A549 (cell line): ENCODE measurements around the gene FADS1. TPM values are rescaled to one million over a fixed set of nuclear protein-coding genes. Genes with fewer than 3 reads are reported as not detected.

Source experiments
- ATAC-seq, 2 experiments: fragments of 200-7000 bp in 1 of 2; fragments of >200 bp in 1 of 2; cut with Nextera tagmentation in 1 of 2; cut with Tn5 transposase in 1 of 2; 3 replicates each; pipeline versions ENCODE4 v1.8.0 to v1.9.1; 2018 to 2020; ENCODE audit warnings: mild to moderate bottlenecking in 1 of 2, moderate library complexity in 1 of 2
- CTCF ChIA-PET: fragments of 300-600 bp; sonication (Branson Sonifier 250); formaldehyde crosslinking; extraction: SDS; loops from one replicate; lab custom pipeline; 2021; ENCODE audit warnings: antibody characterized with exemption, inconsistent platforms; lab: Yijun Ruan, JAX
- POLR2A ChIA-PET: fragments of 350-600 bp; formaldehyde crosslinking; extraction: SDS; loops from one replicate; lab custom pipeline; 2021; ENCODE audit warnings: antibody characterized with exemption, inconsistent platforms; lab: Yijun Ruan, JAX
- DNase-seq, 2 experiments: peaks; one replicate each; pipeline versions ENCODE4 v3.0.0 to v3.0.0-alpha.2; 2011 to 2016; ENCODE audit warnings: low read depth in 1 of 2, low spot score in 1 of 2
- FAIRE-seq: peaks from 2 replicates; lab custom pipeline; 2011; peaks lifted over from hg19 to GRCh38; lab: Jason Lieb, UNC
- H3K27ac ChIP-seq, 2 experiments: fragments of >200 bp; sonication (Bioruptor Twin); formaldehyde crosslinking; 3 replicates each; pipeline ENCODE4 v1.5.1; 2016 to 2017
- H3K4me1 ChIP-seq: fragments of >200 bp; sonication (Bioruptor Twin); formaldehyde crosslinking; 3 replicates; pipeline ENCODE4 v1.6.1; 2016
- H3K4me2 ChIP-seq: fragments of >200 bp; sonication (Bioruptor Twin); formaldehyde crosslinking; 3 replicates; pipeline ENCODE4 v1.6.1; 2016
- H3K4me3 ChIP-seq: fragments of >200 bp; sonication (Bioruptor Twin); formaldehyde crosslinking; 3 replicates; pipeline ENCODE4 v1.5.1; 2016
- H3K9me3 ChIP-seq: fragments of >200 bp; sonication (Bioruptor Twin); formaldehyde crosslinking; 3 replicates; pipeline ENCODE4 v1.6.1; 2016
- ATOH8 ChIP-seq: fragments of 250-450 bp; sonication (Bioruptor Pico); IDR thresholded peaks from 2 replicates; pipeline ENCODE4 v1.5.0; 2020; ENCODE audit warnings: low read depth, mild to moderate bottlenecking, moderate library complexity
- BHLHE40 ChIP-seq: IDR thresholded peaks from 2 replicates; pipeline ENCODE4 v1.6.1; 2012; ENCODE audit warnings: low read depth, low read length, inconsistent platforms
- CTCF ChIP-seq: fragments of >200 bp; sonication (Bioruptor Twin); formaldehyde crosslinking; IDR thresholded peaks from 3 replicates; pipeline ENCODE4 v1.5.1; 2016
- E2F6 ChIP-seq: IDR thresholded peaks from 2 replicates; pipeline ENCODE4 v1.6.1; 2012; ENCODE audit warnings: low read depth, borderline replicate concordance
- ELK1 ChIP-seq: fragments of 150-350 bp; IDR thresholded peaks from 2 replicates; pipeline ENCODE4 v1.6.1; 2014; ENCODE audit warnings: low read depth, mild to moderate bottlenecking, low read length
- EP300 ChIP-seq, 2 experiments: fragments of >200 bp; sonication (Bioruptor Twin); formaldehyde crosslinking; IDR thresholded peaks; 2 replicates in 1 of 2; 3 replicates in 1 of 2; pipeline ENCODE4 v1.6.1; 2016 to 2017
- FOXS1 ChIP-seq: fragments of 250-450 bp; sonication (Bioruptor Pico); IDR thresholded peaks from 2 replicates; pipeline ENCODE4 v1.5.0; 2020; ENCODE audit warnings: mild to moderate bottlenecking, moderate library complexity
- JUN ChIP-seq, 2 experiments: fragments of >200 bp; sonication (Bioruptor Twin); formaldehyde crosslinking; IDR thresholded peaks; 2 replicates in 1 of 2; 3 replicates in 1 of 2; pipeline ENCODE4 v1.6.1; 2016 to 2017
- KDM1A ChIP-seq: fragments of 200-600 bp; sonication (generic); IDR thresholded peaks from 2 replicates; pipeline ENCODE4 v1.6.1; 2016; ENCODE audit warnings: low read depth, mild to moderate bottlenecking
- KDM5A ChIP-seq: fragments of 200-600 bp; sonication (generic); IDR thresholded peaks from 2 replicates; pipeline ENCODE4 v1.6.1; 2016; ENCODE audit warnings: antibody characterized with exemption, mild to moderate bottlenecking
- NPAS2 ChIP-seq: fragments of 250-450 bp; sonication (Bioruptor Pico); IDR thresholded peaks from 2 replicates; pipeline ENCODE4 v1.8.0; 2022; ENCODE audit warnings: mild to moderate bottlenecking, moderate library complexity, borderline replicate concordance
- PBX3 ChIP-seq: IDR thresholded peaks from 2 replicates; pipeline ENCODE4 v1.6.1; 2012
- PHF8 ChIP-seq: fragments of 200-600 bp; sonication (generic); IDR thresholded peaks from 2 replicates; pipeline ENCODE4 v1.6.1; 2016; ENCODE audit warnings: low read depth, mild to moderate bottlenecking, antibody characterized with exemption, moderate library complexity, borderline replicate concordance
- POLR2A ChIP-seq: IDR thresholded peaks from 2 replicates; pipeline ENCODE4 v1.6.1; 2012; ENCODE audit warnings: mild to moderate bottlenecking, low read length
- RAD21 ChIP-seq, 2 experiments: fragments of >200 bp in 1 of 2; sonication (Bioruptor Twin) in 1 of 2; formaldehyde crosslinking in 1 of 2; IDR thresholded peaks in 1 of 2; conservative IDR thresholded peaks in 1 of 2; 2 replicates in 1 of 2; 3 replicates in 1 of 2; pipeline ENCODE4 v1.6.1; 2012 to 2018; ENCODE audit warnings: inconsistent platforms in 1 of 2
- REST ChIP-seq: fragments of 200-600 bp; sonication (generic); IDR thresholded peaks from 2 replicates; pipeline ENCODE4 v1.6.1; 2016; ENCODE audit warnings: antibody characterized with exemption, mild to moderate bottlenecking, moderate library complexity
- RFX5 ChIP-seq: fragments of 450-650 bp; IDR thresholded peaks from 2 replicates; pipeline ENCODE4 v1.7.1; 2014; ENCODE audit warnings: antibody characterized with exemption, mild to moderate bottlenecking, moderate library complexity
- RNF2 ChIP-seq: fragments of 200-600 bp; sonication (generic); IDR thresholded peaks from 2 replicates; pipeline ENCODE4 v1.6.1; 2016; ENCODE audit warnings: low read depth, mild to moderate bottlenecking, antibody characterized with exemption, moderate library complexity, borderline replicate concordance
- TFCP2L1 ChIP-seq: fragments of 250-450 bp; sonication (Bioruptor Pico); IDR thresholded peaks from 2 replicates; pipeline ENCODE4 v1.5.0; 2021; ENCODE audit warnings: mild to moderate bottlenecking
- ZC3H11A ChIP-seq: fragments of 450-650 bp; IDR thresholded peaks from 2 replicates; pipeline ENCODE4 v1.6.1; 2014; ENCODE audit warnings: antibody characterized with exemption, mild to moderate bottlenecking
- ZFP36 ChIP-seq: fragments of 450-650 bp; IDR thresholded peaks from 2 replicates; pipeline ENCODE4 v1.6.1; 2014; ENCODE audit warnings: borderline replicate concordance; ENCODE audit not compliant: partially characterized antibody
- ZSCAN20 ChIP-seq: fragments of 250-450 bp; sonication (Bioruptor Pico); IDR thresholded peaks from 2 replicates; pipeline ENCODE4 v1.8.0; 2022; ENCODE audit warnings: mild to moderate bottlenecking, moderate library complexity
- WGBS: methylation state at CpG from one replicate; pipeline ENCODE4 v1.1.6; 2017; ENCODE audit errors: missing lambda C conversion rate; 5-methylcytosine and 5-hydroxymethylcytosine counted together
- polyA plus RNA-seq, 4 experiments: library from polyadenylated mRNA; depleted of rRNA in 3 of 4; stranded (reverse); fragments of >200 nt; fragmentation: RNase III in 1 of 4; extraction: RNeasy Plus Mini Kit Qiagen cat#74134 plus additional on column Dnase treatment in 1 of 4; gene quantifications; 2 replicates in 3 of 4; 3 replicates in 1 of 4; pipeline ENCODE4 v1.2.3, GENCODE V29; 2011 to 2017

The FADS1 gene
- polyA plus RNA-seq, 2 of the 4 experiments (the other 2 are of a cell fraction), result 163 to 205 TPM

GRCh38 chr11:61854206-61854895 is 37.5 kb upstream of the FADS1 start:
- Histone ChIP-seq H3K4me2 (no peak overlapping the region), H3K4me1 (no peaks in the 10 kb centered on the region), H3K9me3 (no peaks in the 10 kb centered on the region)
- no peak for TF ChIP-seq RNF2
- no peak for TF ChIP-seq ATOH8 (CRISPR knock-in tag)
- TF ChIP-seq RFX5, result no peak
- no peak for TF ChIP-seq REST
- TF ChIP-seq, all 56 proteins: peak for 0
- POLR2A ChIA-PET, result interaction anchor here (0.6 kb wide), 1 partner anchor 487 kb away, joined by 7 read pairs; no protein-coding TSS in a partner anchor
- Histone ChIP-seq H3K4me3 (no peak overlapping the region), H3K27ac (no peak overlapping the region)
- CTCF ChIA-PET, result interaction anchor here (0.6 to 3.4 kb wide), 10 partner anchors 9 to 254 kb away, joined by 3 to 16 read pairs (median 4); no protein-coding TSS in a partner anchor
- WGBS, result 92% methylated on average over 17 of the region's 17 CpGs
- ATAC-seq (no peak), FAIRE-seq (no peak), DNase-seq (no peak)

- ChIA-PET POLR2A (no interaction called here), CTCF (interaction anchor here (0.6 to 3.4 kb wide), 10 partner anchors 9 to 228 kb away, joined by 3 to 16 read pairs (median 4); no protein-coding TSS in a partner anchor)
- no peak overlapping the region for H3K27ac ChIP-seq
- DNase-seq, result no peak
- no peaks in the 10 kb centered on the region for H3K4me1 ChIP-seq
- no peaks in the 10 kb centered on the region for H3K9me3 ChIP-seq
- 86% methylated on average over 12 of the region's 13 CpGs for WGBS
- no peak for ATAC-seq
- H3K4me3 ChIP-seq, result no peak overlapping the region
- no peak for FAIRE-seq
- H3K4me2 ChIP-seq, result no peak overlapping the region
- TF ChIP-seq ZC3H11A, result no peak
- TF ChIP-seq ZFP36, result no peak
- no peak for TF ChIP-seq JUN (IDR thresholded peaks at IDR 0.05)
- no peak for TF ChIP-seq E2F6
- TF ChIP-seq NPAS2 (CRISPR knock-in tag), result no peak
- no peak for TF ChIP-seq PBX3
- no peak for TF ChIP-seq CTCF
- TF ChIP-seq KDM1A, result no peak
- TF ChIP-seq FOXS1 (CRISPR knock-in tag), result no peak
- TF ChIP-seq PHF8, result no peak
- no peak for TF ChIP-seq ZSCAN20 (CRISPR knock-in tag)
- no peak for TF ChIP-seq RAD21 (conservative IDR thresholded peaks at IDR 0.05 in 1 of 2, IDR thresholded peaks at IDR 0.05 in 1 of 2)
- TF ChIP-seq POLR2A, result no peak
- TF ChIP-seq TFCP2L1 (CRISPR knock-in tag), result no peak
- no peak for TF ChIP-seq KDM5A
- TF ChIP-seq REST, result no peak
- no peak for TF ChIP-seq ELK1
- TF ChIP-seq EP300 (IDR thresholded peaks at IDR 0.05), result no peak
- TF ChIP-seq BHLHE40, result no peak
These were observed 36.9 kb upstream of the FADS1 start for GRCh38 chr11:61853698-61854169.
